ENCODE measurements around the gene KRTDAP. TPM values are rescaled to one million over a fixed set of nuclear protein-coding genes. Genes with fewer than 3 reads are reported as not detected.

The KRTDAP gene
- total RNA-seq, 1 donor from 2014 or later, result not detected

GRCh38 chr19:35518313-35518712, 28.0 kb upstream of the KRTDAP start:
- DNase-seq (ENCODE audit: extremely low spot score, unreplicated experiment), result no peak
- H3K36me3 Mint-ChIP-seq (ENCODE audit: unreplicated experiment), result no peaks in the 10 kb centered on the region
- H3K4me1 Mint-ChIP-seq (ENCODE audit: unreplicated experiment), result peaks cover 10% of the 10 kb centered on the region
- peak overlapping the region; percentile 25 for H3K27ac Mint-ChIP-seq (ENCODE audit: unreplicated experiment)
- no peak for TF ChIP-seq CTCF (IDR thresholded peaks at IDR 0.05)
- H3K4me3 Mint-ChIP-seq (ENCODE audit: unreplicated experiment), result no peak overlapping the region
- H3K27me3 Mint-ChIP-seq (ENCODE audit: unreplicated experiment), result peaks cover 6% of the 10 kb centered on the region
- H3K9me3 Mint-ChIP-seq (ENCODE audit: unreplicated experiment), result no peaks in the 10 kb centered on the region

GRCh38 chr19:35517342-35517741, 27.1 kb upstream of the KRTDAP start:
- no peak for TF ChIP-seq CTCF (IDR thresholded peaks at IDR 0.05)
- H3K27ac Mint-ChIP-seq (ENCODE audit: unreplicated experiment), result no peak overlapping the region
- peaks cover 10% of the 10 kb centered on the region for H3K4me1 Mint-ChIP-seq (ENCODE audit: unreplicated experiment)
- peaks cover 13% of the 10 kb centered on the region for H3K27me3 Mint-ChIP-seq (ENCODE audit: unreplicated experiment)
- H3K9me3 Mint-ChIP-seq (ENCODE audit: unreplicated experiment), result no peaks in the 10 kb centered on the region
- no peak for DNase-seq (ENCODE audit: extremely low spot score, unreplicated experiment)
- no peaks in the 10 kb centered on the region for H3K36me3 Mint-ChIP-seq (ENCODE audit: unreplicated experiment)
- no peak overlapping the region for H3K4me3 Mint-ChIP-seq (ENCODE audit: unreplicated experiment)

- H3K4me1 Mint-ChIP-seq (ENCODE audit: unreplicated experiment), result peaks cover 10% of the 10 kb centered on the region
- H3K9me3 Mint-ChIP-seq (ENCODE audit: unreplicated experiment), result no peaks in the 10 kb centered on the region
- no peaks in the 10 kb centered on the region for H3K36me3 Mint-ChIP-seq (ENCODE audit: unreplicated experiment)
Observed at GRCh38 chr19:35516310-35516709, 26.0 kb upstream of the KRTDAP start.

GRCh38 chr19:35514282-35514809, 24.1 kb upstream of the KRTDAP start:
- H3K4me1 Mint-ChIP-seq (ENCODE audit: unreplicated experiment), result peaks cover 17% of the 10 kb centered on the region
- no peak overlapping the region for H3K4me3 Mint-ChIP-seq (ENCODE audit: unreplicated experiment)
- H3K27me3 Mint-ChIP-seq (ENCODE audit: unreplicated experiment), result peaks cover 28% of the 10 kb centered on the region
- no peak overlapping the region for H3K27ac Mint-ChIP-seq (ENCODE audit: unreplicated experiment)
- no peak for TF ChIP-seq CTCF (IDR thresholded peaks at IDR 0.05)
- H3K36me3 Mint-ChIP-seq (ENCODE audit: unreplicated experiment), result no peaks in the 10 kb centered on the region
- DNase-seq (ENCODE audit: extremely low spot score, unreplicated experiment), result no peak
- H3K9me3 Mint-ChIP-seq (ENCODE audit: unreplicated experiment), result no peaks in the 10 kb centered on the region

More at GRCh38 chr19:35516310-35516709, 26.0 kb upstream of the KRTDAP start:
- no peak overlapping the region for H3K4me3 Mint-ChIP-seq (ENCODE audit: unreplicated experiment)
- DNase-seq (ENCODE audit: extremely low spot score, unreplicated experiment), result no peak
- TF ChIP-seq CTCF (IDR thresholded peaks at IDR 0.05), result no peak
- peaks cover 15% of the 10 kb centered on the region for H3K27me3 Mint-ChIP-seq (ENCODE audit: unreplicated experiment)
- no peak overlapping the region for H3K27ac Mint-ChIP-seq (ENCODE audit: unreplicated experiment)

GRCh38 chr19:35513628-35514281, 23.5 kb upstream of the KRTDAP start, which contains the start of gene DMKN:
TSS of gene DMKN (minus strand) at chr19:35513649. CDS start at chr19:35513475, 174 bp downstream.
- TF ChIP-seq CTCF (IDR thresholded peaks at IDR 0.05), result no peak
- Mint-ChIP-seq H3K4me3 (ENCODE audit: unreplicated experiment) (no peak within 1 kb of the TSS), H3K4me1 (ENCODE audit: unreplicated experiment) (peaks cover 15% of the 10 kb centered on the region), H3K36me3 (ENCODE audit: unreplicated experiment) (no peaks in the 10 kb centered on the region), H3K27me3 (ENCODE audit: unreplicated experiment) (peaks cover 34% of the 10 kb centered on the region), H3K9me3 (ENCODE audit: unreplicated experiment) (no peaks in the 10 kb centered on the region), H3K27ac (ENCODE audit: unreplicated experiment) (no peak within 1 kb of the TSS)
- DNase-seq (ENCODE audit: extremely low spot score, unreplicated experiment), result no peak
